K562 (cell line): ENCODE measurements around the gene JSRP1. TPM values are rescaled to one million over a fixed set of nuclear protein-coding genes. Genes with fewer than 3 reads are reported as not detected.

Source experiments
- ATF1 ChIP-seq, 2 experiments: fragments of 450-650 bp in 1 of 2; IDR thresholded peaks; 2 replicates each; pipeline ENCODE4 v1.6.1; 2016; ENCODE audit warnings: missing compliant biosample characterization in 1 of 2, missing genetic modification characterization in 1 of 2
- CEBPG ChIP-seq, 3 experiments: fragments of 200-800 bp in 1 of 3; sonication (Bioruptor generic) in 1 of 3; sonication (generic) in 1 of 3; formaldehyde crosslinking in 1 of 3; IDR thresholded peaks in 2 of 3; conservative IDR thresholded peaks in 1 of 3; 2 replicates each; pipeline versions ENCODE4 v1.6.1 to v1.8.0; 2016 to 2022; ENCODE audit warnings: missing compliant biosample characterization in 2 of 3, missing genetic modification characterization in 2 of 3, mild to moderate bottlenecking in 1 of 3, missing genetic modification reagents in 1 of 3
- CREB1 ChIP-seq, 2 experiments: sonication (generic) in 1 of 2; formaldehyde crosslinking in 1 of 2; IDR thresholded peaks; 2 replicates each; pipeline versions ENCODE4 v1.6.1 to v1.8.0; 2012 to 2022; ENCODE audit warnings: inconsistent platforms in 1 of 2, mild to moderate bottlenecking in 1 of 2, missing genetic modification reagents in 1 of 2, moderate library complexity in 1 of 2
- HDAC1 ChIP-seq, 2 experiments: fragments of 450-650 bp; IDR thresholded peaks; 2 replicates each; pipeline ENCODE4 v1.6.1; 2016 to 2017; ENCODE audit warnings: inconsistent platforms in 1 of 2, mild to moderate bottlenecking in 1 of 2, moderate library complexity in 1 of 2
- HDAC8 ChIP-seq: fragments of 450-650 bp; IDR thresholded peaks from 2 replicates; pipeline ENCODE4 v1.6.1; 2016; ENCODE audit warnings: mild to moderate bottlenecking, missing genetic modification characterization, moderate library complexity, missing compliant biosample characterization
- MTA2 ChIP-seq: fragments of 450-650 bp; IDR thresholded peaks from 2 replicates; pipeline ENCODE4 v1.6.1; 2016; ENCODE audit warnings: low read depth
- NCOR1 ChIP-seq: fragments of 450-650 bp; IDR thresholded peaks from 2 replicates; pipeline ENCODE4 v1.6.1; 2016; ENCODE audit warnings: mild to moderate bottlenecking, moderate library complexity
- SNIP1 ChIP-seq: fragments of 450-650 bp; IDR thresholded peaks from 2 replicates; pipeline ENCODE4 v1.7.1; 2017; ENCODE audit warnings: low read depth, mild to moderate bottlenecking
- SPI1 ChIP-seq: IDR thresholded peaks from 2 replicates; pipeline ENCODE4 v1.6.1; 2011; ENCODE audit warnings: low read depth, low read length, control low read depth, borderline replicate concordance
- TBP ChIP-seq: optimal IDR thresholded peaks from 2 replicates; pipeline ENCODE3; 2011; ENCODE audit warnings: low read depth, low read length, improper control_type of control experiment
- TCF7L2 ChIP-seq: fragments of 150-350 bp; IDR thresholded peaks from 2 replicates; pipeline ENCODE4 v1.6.1; 2016; ENCODE audit warnings: low read depth, mild to moderate bottlenecking, low read length, moderate library complexity
- ZNF589 ChIP-seq: fragments of 200-800 bp; sonication (Bioruptor generic); IDR thresholded peaks from 2 replicates; pipeline ENCODE4 v1.6.1; 2016; ENCODE audit warnings: low read depth, missing genetic modification characterization, missing compliant biosample characterization
- polyA plus RNA-seq, 8 experiments: library from polyadenylated mRNA; depleted of rRNA in 4 of 8; stranded (reverse) in 5 of 8; unstranded in 3 of 8; fragments of >200 nt; fragmentation: Nextera tagmentation in 2 of 8; fragmentation: Illumina TruSeq in 1 of 8; extraction: Ambion mirVana in 2 of 8; extraction: Trizol in 1 of 8; gene quantifications; 2 replicates each; pipeline versions ENCODE4 v1.2.1 to v1.2.3, GENCODE V29; 2011 to 2014; ENCODE audit warnings: inconsistent platforms in 1 of 8, missing spikeins in 1 of 8
- total RNA-seq, 7 experiments: library from RNA; depleted of rRNA in 6 of 7; stranded (reverse); fragments of >200 nt in 6 of 7; fragmentation: Illumina TruSeq in 2 of 7; extraction: Trizol in 2 of 7; gene quantifications; 2 replicates each; pipeline versions ENCODE4 v1.2.1 to v1.2.3, GENCODE V29; 2011 to 2021; ENCODE audit warnings: low replicate concordance in 1 of 7
- TF ChIP-seq, protein P1 (sequence below): IDR thresholded peaks from 2 replicates; pipeline ENCODE4 v1.6.1; 2011; ENCODE audit not compliant: insufficient read length; ENCODE audit errors: extremely low read depth
- TF ChIP-seq, protein P2 (sequence below): sonication (generic); formaldehyde crosslinking; IDR thresholded peaks from 2 replicates; pipeline ENCODE4 v1.8.1; 2023; ENCODE audit warnings: mild to moderate bottlenecking, missing genetic modification reagents
- TF ChIP-seq, protein P3 (sequence below), 2 experiments: fragments of 250-450 bp in 1 of 2; fragments of 450-650 bp in 1 of 2; sonication (Bioruptor Pico) in 1 of 2; IDR thresholded peaks; 2 replicates each; pipeline versions ENCODE4 v1.6.1 to v1.8.0; 2016 to 2021; ENCODE audit warnings: mild to moderate bottlenecking in 2 of 2, moderate library complexity in 2 of 2, missing compliant biosample characterization in 1 of 2, missing genetic modification characterization in 1 of 2
- TF ChIP-seq, protein P4 (sequence below): fragments of 250-450 bp; sonication (Bioruptor Pico); IDR thresholded peaks from 2 replicates; pipeline ENCODE4 v1.9.0; 2021; ENCODE audit warnings: mild to moderate bottlenecking, inconsistent platforms
- TF ChIP-seq, protein P5 (sequence below): fragments of 250-450 bp; sonication (Bioruptor Pico); IDR thresholded peaks from 2 replicates; pipeline ENCODE4 v1.8.0; 2022; ENCODE audit warnings: moderate library complexity, mild to moderate bottlenecking, inconsistent platforms

JSRP1 gene
- total and polyA plus RNA-seq, 9 of the 15 experiments (the other 6 are each of a cell fraction or from before 2014, with no cell fraction given): 0.08 to 1.2 (median 0.51) TPM; not detected in 4

- 0 out of 2 replicates have a peak, but pooled peaks have one; percentile 30 for TF ChIP-seq NCOR1
- peak in 1 of 2 experiments; percentile 27; a peak in 1 of 4 replicates for TF ChIP-seq HDAC1 (IDR thresholded peaks at IDR 0.05)
- peak; percentile 8 for TF ChIP-seq TBP
- TF ChIP-seq, protein P1, sequence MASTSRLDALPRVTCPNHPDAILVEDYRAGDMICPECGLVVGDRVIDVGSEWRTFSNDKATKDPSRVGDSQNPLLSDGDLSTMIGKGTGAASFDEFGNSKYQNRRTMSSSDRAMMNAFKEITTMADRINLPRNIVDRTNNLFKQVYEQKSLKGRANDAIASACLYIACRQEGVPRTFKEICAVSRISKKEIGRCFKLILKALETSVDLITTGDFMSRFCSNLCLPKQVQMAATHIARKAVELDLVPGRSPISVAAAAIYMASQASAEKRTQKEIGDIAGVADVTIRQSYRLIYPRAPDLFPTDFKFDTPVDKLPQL: no peak
- TF ChIP-seq, protein P2, sequence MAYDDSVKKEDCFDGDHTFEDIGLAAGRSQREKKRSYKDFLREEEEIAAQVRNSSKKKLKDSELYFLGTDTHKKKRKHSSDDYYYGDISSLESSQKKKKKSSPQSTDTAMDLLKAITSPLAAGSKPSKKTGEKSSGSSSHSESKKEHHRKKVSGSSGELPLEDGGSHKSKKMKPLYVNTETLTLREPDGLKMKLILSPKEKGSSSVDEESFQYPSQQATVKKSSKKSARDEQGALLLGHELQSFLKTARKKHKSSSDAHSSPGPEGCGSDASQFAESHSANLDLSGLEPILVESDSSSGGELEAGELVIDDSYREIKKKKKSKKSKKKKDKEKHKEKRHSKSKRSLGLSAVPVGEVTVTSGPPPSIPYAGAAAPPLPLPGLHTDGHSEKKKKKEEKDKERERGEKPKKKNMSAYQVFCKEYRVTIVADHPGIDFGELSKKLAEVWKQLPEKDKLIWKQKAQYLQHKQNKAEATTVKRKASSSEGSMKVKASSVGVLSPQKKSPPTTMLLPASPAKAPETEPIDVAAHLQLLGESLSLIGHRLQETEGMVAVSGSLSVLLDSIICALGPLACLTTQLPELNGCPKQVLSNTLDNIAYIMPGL: no peak; the same call in 1 of the 2 replicates
- no peak for TF ChIP-seq TCF7L2
- no peak; the same call in 1 of the 2 replicates for TF ChIP-seq CREB1 (IDR thresholded peaks at IDR 0.05)
- TF ChIP-seq CREB1 (CRISPR knock-in tag; IDR thresholded peaks at IDR 0.05): 0 out of 2 replicates have a peak, but pooled peaks have one; percentile 12
- peak; percentile 70; the same call in 1 of the 2 replicates for TF ChIP-seq ZNF589 (CRISPR knock-in tag)
- TF ChIP-seq ATF1 (CRISPR knock-in tag; IDR thresholded peaks at IDR 0.05): 0 out of 2 replicates have a peak, but pooled peaks have one; percentile 6
- no peak for TF ChIP-seq ATF1 (tag; IDR thresholded peaks at IDR 0.05)
- TF ChIP-seq SPI1: peak; percentile 97
- TF ChIP-seq MTA2: no peak
- TF ChIP-seq, protein P3, sequence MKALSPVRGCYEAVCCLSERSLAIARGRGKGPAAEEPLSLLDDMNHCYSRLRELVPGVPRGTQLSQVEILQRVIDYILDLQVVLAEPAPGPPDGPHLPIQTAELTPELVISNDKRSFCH (CRISPR knock-in tag; IDR thresholded peaks at IDR 0.05): no peak
- TF ChIP-seq, protein P3 (tag; IDR thresholded peaks at IDR 0.05): 0 out of 2 replicates have a peak, but pooled peaks have one; percentile 34
- TF ChIP-seq, protein P4, sequence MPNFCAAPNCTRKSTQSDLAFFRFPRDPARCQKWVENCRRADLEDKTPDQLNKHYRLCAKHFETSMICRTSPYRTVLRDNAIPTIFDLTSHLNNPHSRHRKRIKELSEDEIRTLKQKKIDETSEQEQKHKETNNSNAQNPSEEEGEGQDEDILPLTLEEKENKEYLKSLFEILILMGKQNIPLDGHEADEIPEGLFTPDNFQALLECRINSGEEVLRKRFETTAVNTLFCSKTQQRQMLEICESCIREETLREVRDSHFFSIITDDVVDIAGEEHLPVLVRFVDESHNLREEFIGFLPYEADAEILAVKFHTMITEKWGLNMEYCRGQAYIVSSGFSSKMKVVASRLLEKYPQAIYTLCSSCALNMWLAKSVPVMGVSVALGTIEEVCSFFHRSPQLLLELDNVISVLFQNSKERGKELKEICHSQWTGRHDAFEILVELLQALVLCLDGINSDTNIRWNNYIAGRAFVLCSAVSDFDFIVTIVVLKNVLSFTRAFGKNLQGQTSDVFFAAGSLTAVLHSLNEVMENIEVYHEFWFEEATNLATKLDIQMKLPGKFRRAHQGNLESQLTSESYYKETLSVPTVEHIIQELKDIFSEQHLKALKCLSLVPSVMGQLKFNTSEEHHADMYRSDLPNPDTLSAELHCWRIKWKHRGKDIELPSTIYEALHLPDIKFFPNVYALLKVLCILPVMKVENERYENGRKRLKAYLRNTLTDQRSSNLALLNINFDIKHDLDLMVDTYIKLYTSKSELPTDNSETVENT (CRISPR knock-in tag): peak; percentile 33; the same call in 1 of the 2 replicates
- TF ChIP-seq SNIP1: no peak
- TF ChIP-seq CEBPG (CRISPR knock-in tag; IDR thresholded peaks at IDR 0.05): peak; percentile 89
- peak; percentile 97 to 98 for TF ChIP-seq CEBPG (tag; conservative IDR thresholded peaks at IDR 0.05 in 1 of 2, IDR thresholded peaks at IDR 0.05 in 1 of 2)
- TF ChIP-seq, protein P5, sequence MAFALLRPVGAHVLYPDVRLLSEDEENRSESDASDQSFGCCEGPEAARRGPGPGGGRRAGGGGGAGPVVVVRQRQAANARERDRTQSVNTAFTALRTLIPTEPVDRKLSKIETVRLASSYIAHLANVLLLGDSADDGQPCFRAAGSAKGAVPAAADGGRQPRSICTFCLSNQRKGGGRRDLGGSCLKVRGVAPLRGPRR (CRISPR knock-in tag): peak; percentile 53; the same call in 1 of the 2 replicates
- TF ChIP-seq HDAC8 (tag): no peak
These were observed 14.4 kb upstream of the JSRP1 start (continued) for GRCh38 chr19:2270423-2271233.
